H9 (cell line): ENCODE results near the gene COL23A1. TPM values are rescaled to one million over a fixed set of nuclear protein-coding genes. Genes with fewer than 3 reads are reported as not detected.

Experiments used
- DNase-seq: peaks from one replicate; pipeline ENCODE4 v3.0.0-alpha.2; 2017
- H2AFZ ChIP-seq: one replicate; pipeline ENCODE4 v1.6.1; 2013; ENCODE audit warnings: mild to moderate bottlenecking, low read length, control low read depth, moderate library complexity
- H2AK5ac ChIP-seq: 2 replicates; pipeline ENCODE4 v1.6.1; 2013; ENCODE audit warnings: low read length, control low read depth, mixed read lengths; ENCODE audit not compliant: insufficient read length
- H2BK120ac ChIP-seq: one replicate; pipeline ENCODE4 v1.6.1; 2013; ENCODE audit warnings: low read depth, mild to moderate bottlenecking, low read length, control low read depth, inconsistent platforms; ENCODE audit not compliant: poor library complexity, severe bottlenecking
- H2BK12ac ChIP-seq: 2 replicates; pipeline ENCODE4 v1.6.1; 2013; ENCODE audit warnings: low read length, control low read depth, mixed read lengths, low read depth; ENCODE audit not compliant: insufficient read length
- H2BK15ac ChIP-seq: 2 replicates; pipeline ENCODE4 v1.6.1; 2013; ENCODE audit warnings: low read depth, low read length, control low read depth
- H2BK20ac ChIP-seq: one replicate; pipeline ENCODE4 v1.6.1; 2013; ENCODE audit warnings: low read depth, mild to moderate bottlenecking, low read length, control low read depth, inconsistent platforms; ENCODE audit not compliant: poor library complexity, severe bottlenecking
- H2BK5ac ChIP-seq: 2 replicates; pipeline ENCODE4 v1.6.1; 2013; ENCODE audit warnings: low read length, control low read depth, mixed read lengths; ENCODE audit not compliant: insufficient read length
- H3K14ac ChIP-seq: 2 replicates; pipeline ENCODE4 v1.6.1; 2013; ENCODE audit warnings: low read length, control low read depth; ENCODE audit not compliant: insufficient read depth
- H3K18ac ChIP-seq: 2 replicates; pipeline ENCODE4 v1.6.1; 2013; ENCODE audit warnings: low read depth, mild to moderate bottlenecking, mixed read lengths, low read length, control low read depth; ENCODE audit not compliant: insufficient read length
- H3K23ac ChIP-seq: 2 replicates; pipeline ENCODE4 v1.6.1; 2013; ENCODE audit warnings: low read length, control low read depth, mixed read lengths, low read depth; ENCODE audit not compliant: insufficient read length
- H3K23me2 ChIP-seq: 2 replicates; pipeline ENCODE4 v1.6.1; 2013; ENCODE audit warnings: low read depth, mild to moderate bottlenecking, mixed read lengths, low read length, control low read depth; ENCODE audit not compliant: insufficient read length, poor library complexity, severe bottlenecking
- H3K27ac ChIP-seq: 2 replicates; pipeline ENCODE4 v1.5.1; 2013; ENCODE audit warnings: low read length, control low read depth, mixed read lengths, low read depth; ENCODE audit not compliant: insufficient read length
- H3K27me3 ChIP-seq: 2 replicates; pipeline ENCODE4 v1.6.1; 2013; ENCODE audit warnings: low read length, control low read depth, inconsistent platforms; ENCODE audit not compliant: insufficient read depth
- H3K4ac ChIP-seq: 2 replicates; pipeline ENCODE4 v1.6.1; 2013; ENCODE audit warnings: low read depth, mild to moderate bottlenecking, control low read depth, inconsistent platforms, low read length, moderate library complexity
- H3K4me1 ChIP-seq: 2 replicates; pipeline ENCODE4 v1.6.1; 2013; ENCODE audit warnings: low read length, control low read depth, inconsistent platforms; ENCODE audit not compliant: insufficient read depth
- H3K4me2 ChIP-seq: 2 replicates; pipeline ENCODE4 v1.6.1; 2013; ENCODE audit warnings: low read length, control low read depth, mixed read lengths; ENCODE audit not compliant: insufficient read length, insufficient read depth
- H3K56ac ChIP-seq: 2 replicates; pipeline ENCODE4 v1.6.1; 2013; ENCODE audit warnings: low read depth, mild to moderate bottlenecking, mixed read lengths, low read length, control low read depth; ENCODE audit not compliant: insufficient read length
- H3K79me1 ChIP-seq: 2 replicates; pipeline ENCODE4 v1.6.1; 2013; ENCODE audit warnings: low read depth, mild to moderate bottlenecking, moderate library complexity, low read length, control low read depth, inconsistent platforms; ENCODE audit not compliant: insufficient read depth, poor library complexity, severe bottlenecking
- H3K79me2 ChIP-seq: 2 replicates; pipeline ENCODE4 v1.6.1; 2013; ENCODE audit warnings: low read length, control low read depth, inconsistent platforms; ENCODE audit not compliant: insufficient read depth
- H3K9ac ChIP-seq: 2 replicates; pipeline ENCODE4 v1.6.1; 2013; ENCODE audit warnings: low read length, control low read depth, mixed read lengths; ENCODE audit not compliant: insufficient read length; ENCODE audit errors: extremely low read depth
- H3K9me3 ChIP-seq: one replicate; pipeline ENCODE4 v1.6.1; 2013; ENCODE audit warnings: low read depth, low read length, inconsistent platforms; ENCODE audit not compliant: control insufficient read depth
- H3T11ph ChIP-seq: one replicate; pipeline ENCODE4 v1.6.1; 2013; ENCODE audit warnings: mild to moderate bottlenecking, low read length, control low read depth, inconsistent platforms
- H4K20me1 ChIP-seq: one replicate; pipeline ENCODE4 v1.6.1; 2013; ENCODE audit not compliant: control insufficient read depth, insufficient read length, insufficient read depth
- H4K5ac ChIP-seq: 2 replicates; pipeline ENCODE4 v1.6.1; 2013; ENCODE audit warnings: low read depth, mild to moderate bottlenecking, mixed read lengths, low read length, control low read depth; ENCODE audit not compliant: insufficient read length
- H4K8ac ChIP-seq: replicated peaks from 2 replicates; pipeline ENCODE4 v1.6.1; 2013; ENCODE audit warnings: low read length, control low read depth, mixed read lengths, low read depth; ENCODE audit not compliant: insufficient read length
- H4K91ac ChIP-seq: 2 replicates; pipeline ENCODE4 v1.6.1; 2013; ENCODE audit warnings: low read depth, mild to moderate bottlenecking, moderate library complexity, mixed read lengths, low read length, control low read depth; ENCODE audit not compliant: insufficient read length
- H3K27ac Mint-ChIP-seq, 3 experiments: 2 replicates in 2 of 3; 3 replicates in 1 of 3; pipeline ENCODE4 v1.8.0; 2020 to 2021; ENCODE audit warnings: mixed read lengths in 3 of 3, mild to moderate bottlenecking in 1 of 3, moderate library complexity in 1 of 3
- H3K27me3 Mint-ChIP-seq: 2 replicates; pipeline ENCODE4 v1.8.0; 2021; ENCODE audit warnings: low read depth, mild to moderate bottlenecking, moderate library complexity, mixed read lengths
- H3K36me3 Mint-ChIP-seq, 3 experiments: 2 replicates in 2 of 3; 3 replicates in 1 of 3; pipeline ENCODE4 v1.8.0; 2020 to 2021; ENCODE audit warnings: low read depth in 3 of 3, mixed read lengths in 3 of 3; ENCODE audit not compliant: insufficient read depth in 1 of 3
- H3K4me1 Mint-ChIP-seq, 2 experiments: 2 replicates each; pipeline ENCODE4 v1.8.0; 2020; ENCODE audit warnings: mixed read lengths in 2 of 2
- H3K4me3 Mint-ChIP-seq, 2 experiments: 2 replicates in 1 of 2; 3 replicates in 1 of 2; pipeline ENCODE4 v1.8.0; 2020 to 2021; ENCODE audit warnings: mild to moderate bottlenecking in 2 of 2, mixed read lengths in 2 of 2, moderate library complexity in 1 of 2
- H3K9me3 Mint-ChIP-seq, 2 experiments: 2 replicates in 1 of 2; 3 replicates in 1 of 2; pipeline ENCODE4 v1.8.0; 2020; ENCODE audit warnings: mild to moderate bottlenecking in 2 of 2, mixed read lengths in 2 of 2, moderate library complexity in 1 of 2
- WGBS: extraction: QIAGEN DNeasy Blood & Tissue Kit; methylation state at CpG from one replicate; pipeline ENCODE4 v1.1.7; 2013; ENCODE audit warnings: missing lambda C conversion rate, low lambda C conversion rate, mixed read lengths; ENCODE audit not compliant: insufficient read length; ENCODE audit errors: extremely low coverage; 5-methylcytosine and 5-hydroxymethylcytosine counted together
- total RNA-seq: library from RNA; stranded (reverse); gene quantifications from 2 replicates; pipeline ENCODE4 v1.2.1, GENCODE V29; 2021
- TF ChIP-seq, protein P1 (sequence below): fragments of 200-600 bp; sonication (generic); conservative IDR thresholded peaks from 3 replicates; pipeline ENCODE4 v1.8.0; 2021; ENCODE audit warnings: antibody characterized with exemption, mild to moderate bottlenecking

The COL23A1 gene
- total RNA-seq, 1 experiment from 2014 or later: 2.6 TPM

DNA sequence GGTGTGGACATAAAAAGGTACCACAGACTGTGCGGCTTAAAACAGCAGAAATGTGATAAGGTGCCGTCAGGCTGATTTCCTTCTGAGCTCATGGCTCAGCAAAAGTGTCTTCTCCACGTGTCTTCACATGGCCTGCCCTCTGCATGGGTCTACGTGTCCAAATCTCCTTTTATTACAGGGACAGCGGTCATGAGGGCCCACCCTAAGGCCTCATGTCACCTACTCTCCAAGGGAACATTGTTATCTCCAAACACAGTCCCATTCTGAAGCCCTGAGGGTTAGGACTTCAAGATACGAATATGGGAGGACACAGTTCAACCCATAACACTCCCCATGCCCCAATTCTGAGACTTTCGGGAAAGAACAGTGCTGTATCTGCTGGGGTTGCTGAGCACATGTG, 35.2 kb downstream of the COL23A1 start:
- TF ChIP-seq, protein P1, sequence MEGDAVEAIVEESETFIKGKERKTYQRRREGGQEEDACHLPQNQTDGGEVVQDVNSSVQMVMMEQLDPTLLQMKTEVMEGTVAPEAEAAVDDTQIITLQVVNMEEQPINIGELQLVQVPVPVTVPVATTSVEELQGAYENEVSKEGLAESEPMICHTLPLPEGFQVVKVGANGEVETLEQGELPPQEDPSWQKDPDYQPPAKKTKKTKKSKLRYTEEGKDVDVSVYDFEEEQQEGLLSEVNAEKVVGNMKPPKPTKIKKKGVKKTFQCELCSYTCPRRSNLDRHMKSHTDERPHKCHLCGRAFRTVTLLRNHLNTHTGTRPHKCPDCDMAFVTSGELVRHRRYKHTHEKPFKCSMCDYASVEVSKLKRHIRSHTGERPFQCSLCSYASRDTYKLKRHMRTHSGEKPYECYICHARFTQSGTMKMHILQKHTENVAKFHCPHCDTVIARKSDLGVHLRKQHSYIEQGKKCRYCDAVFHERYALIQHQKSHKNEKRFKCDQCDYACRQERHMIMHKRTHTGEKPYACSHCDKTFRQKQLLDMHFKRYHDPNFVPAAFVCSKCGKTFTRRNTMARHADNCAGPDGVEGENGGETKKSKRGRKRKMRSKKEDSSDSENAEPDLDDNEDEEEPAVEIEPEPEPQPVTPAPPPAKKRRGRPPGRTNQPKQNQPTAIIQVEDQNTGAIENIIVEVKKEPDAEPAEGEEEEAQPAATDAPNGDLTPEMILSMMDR: no peak
- Histone ChIP-seq H3K9ac (no peak overlapping the region), H3K4ac (no peak overlapping the region), H3K23me2 (no peaks in the 10 kb centered on the region), H3K4me2 (no peak overlapping the region), H2BK120ac (no peak overlapping the region), H2BK5ac (no peak overlapping the region), H3K4me1 (no peaks in the 10 kb centered on the region; the same call in 1 of the 2 replicates), H4K91ac (no peak overlapping the region), H2AFZ (no peak overlapping the region), H2AK5ac (no peak overlapping the region), H3K27me3 (no peaks in the 10 kb centered on the region; the same call in 1 of the 2 replicates), H3K79me1 (no peaks in the 10 kb centered on the region), H2BK12ac (no peak overlapping the region), H4K20me1 (no peaks in the 10 kb centered on the region), H2BK20ac (no peak overlapping the region), H3K27ac (peak overlapping the region; percentile 14), H3K18ac (peak overlapping the region; percentile 33), H4K8ac (no peak overlapping the region), H3K9me3 (no peaks in the 10 kb centered on the region), H3K23ac (no peak overlapping the region), H3K56ac (no peak overlapping the region), H3K79me2 (no peaks in the 10 kb centered on the region), H3K14ac (no peak overlapping the region), H3T11ph (no peak overlapping the region), H2BK15ac (no peak overlapping the region), H4K5ac (no peak overlapping the region)
- no peak for DNase-seq
- Mint-ChIP-seq H3K4me1 (peaks cover 30 to 35% of the 10 kb centered on the region in 2 experiments), H3K27me3 (peaks cover 37% of the 10 kb centered on the region), H3K4me3 (no peak overlapping the region), H3K9me3 (no peaks in the 10 kb centered on the region; a peak in 2 of 5 replicates), H3K27ac (peak overlapping the region in 1 of 3 experiments; percentile 76; a peak in 3 of 7 replicates), H3K36me3 (peaks cover 0 to 15% (median 0%) of the 10 kb centered on the region in 3 experiments; a peak in 4 of 7 replicates)
- WGBS: no CpG with 5 or more reads among the region's 7 CpGs
